ENCODE measurements around the gene RAB22A.

RAB22A gene

DNA sequence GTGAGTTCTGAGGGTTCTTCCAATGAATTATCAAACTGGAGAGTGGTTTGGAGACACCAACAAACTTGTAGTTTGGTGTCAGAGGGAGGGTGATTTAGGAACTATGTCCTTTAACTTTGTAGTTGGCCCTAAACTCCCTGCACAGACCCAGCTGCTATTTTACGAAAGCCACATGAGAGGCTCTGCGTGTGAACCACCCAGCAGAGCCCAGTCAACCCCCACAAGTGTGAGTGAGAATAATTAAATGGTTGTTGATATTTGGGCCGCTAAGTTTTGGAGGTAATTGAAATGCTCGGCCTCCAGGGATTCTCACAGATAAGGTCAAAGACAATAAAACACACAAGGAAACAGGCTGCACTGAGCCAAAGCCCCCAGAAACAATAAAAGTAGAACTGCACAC lies 72.6 kb downstream of the RAB22A start:
- no peak overlapping the region for H2AFZ ChIP-seq (ENCODE audit: low read depth, low read length)
- H3K4me1 ChIP-seq (ENCODE audit: low read length), result no peaks in the 10 kb centered on the region
- no peak overlapping the region for H3K4me2 ChIP-seq (ENCODE audit: low read length)
- no peak overlapping the region for H3K27ac ChIP-seq (ENCODE audit: low read length)
- no peaks in the 10 kb centered on the region for H4K20me1 ChIP-seq (ENCODE audit: insufficient read depth, low read length)
- no peaks in the 10 kb centered on the region for H3K79me2 ChIP-seq (ENCODE audit: low read length)
- H3K9ac ChIP-seq (ENCODE audit: low read length), result no peak overlapping the region
- no peak for TF ChIP-seq EZH2phosphoT487 (IDR thresholded peaks at IDR 0.05; ENCODE audit: low read depth)
- TF ChIP-seq, protein P1, sequence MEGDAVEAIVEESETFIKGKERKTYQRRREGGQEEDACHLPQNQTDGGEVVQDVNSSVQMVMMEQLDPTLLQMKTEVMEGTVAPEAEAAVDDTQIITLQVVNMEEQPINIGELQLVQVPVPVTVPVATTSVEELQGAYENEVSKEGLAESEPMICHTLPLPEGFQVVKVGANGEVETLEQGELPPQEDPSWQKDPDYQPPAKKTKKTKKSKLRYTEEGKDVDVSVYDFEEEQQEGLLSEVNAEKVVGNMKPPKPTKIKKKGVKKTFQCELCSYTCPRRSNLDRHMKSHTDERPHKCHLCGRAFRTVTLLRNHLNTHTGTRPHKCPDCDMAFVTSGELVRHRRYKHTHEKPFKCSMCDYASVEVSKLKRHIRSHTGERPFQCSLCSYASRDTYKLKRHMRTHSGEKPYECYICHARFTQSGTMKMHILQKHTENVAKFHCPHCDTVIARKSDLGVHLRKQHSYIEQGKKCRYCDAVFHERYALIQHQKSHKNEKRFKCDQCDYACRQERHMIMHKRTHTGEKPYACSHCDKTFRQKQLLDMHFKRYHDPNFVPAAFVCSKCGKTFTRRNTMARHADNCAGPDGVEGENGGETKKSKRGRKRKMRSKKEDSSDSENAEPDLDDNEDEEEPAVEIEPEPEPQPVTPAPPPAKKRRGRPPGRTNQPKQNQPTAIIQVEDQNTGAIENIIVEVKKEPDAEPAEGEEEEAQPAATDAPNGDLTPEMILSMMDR (IDR thresholded peaks at IDR 0.05; ENCODE audit: low read depth, low read length), result no peak
- 0 out of 2 replicates have a peak, but pooled peaks cover 8% of the 10 kb centered on the region for H3K9me3 ChIP-seq (ENCODE audit: insufficient read depth, low read length)
- H3K27me3 ChIP-seq (ENCODE audit: low read depth, low read length), result peaks cover 21% of the 10 kb centered on the region
- H3K4me3 ChIP-seq (ENCODE audit: low read length), result no peak overlapping the region
- no peaks in the 10 kb centered on the region for H3K36me3 ChIP-seq (replicated peaks; ENCODE audit: low read depth, low read length)

DNA sequence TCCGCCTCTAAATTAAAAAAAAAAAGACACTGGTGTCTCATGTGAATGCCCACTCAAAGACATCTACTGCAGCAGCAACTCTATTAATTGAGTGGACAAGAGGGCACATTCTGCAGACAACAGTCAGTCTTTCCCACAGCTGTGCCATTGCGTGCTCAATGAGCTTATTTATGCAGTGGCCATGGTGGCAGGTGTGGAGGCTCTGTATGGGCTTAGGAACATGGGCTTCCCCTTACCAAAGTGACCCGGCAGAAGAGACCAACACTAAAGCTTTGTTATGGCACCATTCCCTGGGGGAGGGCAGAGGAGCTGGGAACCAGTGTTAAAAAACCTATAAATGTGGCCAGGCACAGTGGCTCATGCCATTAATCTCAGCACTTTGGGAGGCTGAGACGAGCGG lies 75.3 kb downstream of the RAB22A start:
- H4K20me1 ChIP-seq (ENCODE audit: insufficient read depth, low read length), result peaks cover 2% of the 10 kb centered on the region
- no peak for TF ChIP-seq EZH2phosphoT487 (IDR thresholded peaks at IDR 0.05; ENCODE audit: low read depth)
- TF ChIP-seq, protein P1 (IDR thresholded peaks at IDR 0.05; ENCODE audit: low read depth, low read length), result no peak
- H3K4me3 ChIP-seq (ENCODE audit: low read length), result no peak overlapping the region
- H3K79me2 ChIP-seq (ENCODE audit: low read length), result peaks cover 7% of the 10 kb centered on the region
- 0 out of 2 replicates have a peak, but pooled peaks cover 8% of the 10 kb centered on the region for H3K9me3 ChIP-seq (ENCODE audit: insufficient read depth, low read length)
- 0 out of 2 replicates have a peak, but pooled peaks cover 5% of the 10 kb centered on the region for H3K27me3 ChIP-seq (ENCODE audit: low read depth, low read length)
- H3K27ac ChIP-seq (ENCODE audit: low read length), result no peak overlapping the region
- H3K9ac ChIP-seq (ENCODE audit: low read length), result no peak overlapping the region
- no peak overlapping the region for H3K4me2 ChIP-seq (ENCODE audit: low read length)
- H3K4me1 ChIP-seq (ENCODE audit: low read length), result peaks cover 3% of the 10 kb centered on the region
- H3K36me3 ChIP-seq (replicated peaks; ENCODE audit: low read depth, low read length), result peaks cover 1% of the 10 kb centered on the region
- no peak overlapping the region for H2AFZ ChIP-seq (ENCODE audit: low read depth, low read length)

DNA sequence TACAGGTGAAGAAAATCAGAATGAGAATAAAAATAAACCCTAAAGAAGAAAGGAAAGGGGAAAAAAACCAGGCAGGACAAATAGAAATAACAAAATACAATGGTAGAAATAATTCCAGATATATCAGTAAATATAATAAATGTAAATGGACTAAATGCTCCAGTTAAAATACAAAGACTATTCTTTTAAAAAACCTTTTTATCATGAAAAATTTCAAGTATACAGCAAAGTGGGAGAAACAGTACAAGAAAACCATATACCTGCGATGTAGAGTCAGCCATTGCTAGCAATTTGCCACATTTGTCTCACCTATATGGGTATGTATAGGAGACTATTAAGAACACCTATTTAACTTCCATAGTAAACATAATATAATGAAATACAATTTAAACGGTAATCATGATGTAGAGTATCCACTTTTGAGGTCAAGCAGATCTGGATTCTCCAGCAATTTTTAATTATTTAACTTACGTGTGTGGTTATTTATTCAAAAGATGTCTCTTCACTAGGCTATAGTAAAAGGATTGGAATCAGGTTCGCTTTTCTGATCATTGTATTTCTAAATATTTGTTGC lies 78.6 kb downstream of the RAB22A start:
- peak overlapping the region; percentile 21; the same call in 1 of the 2 replicates for H2AFZ ChIP-seq (ENCODE audit: low read depth, low read length)
- no peak overlapping the region for H3K27ac ChIP-seq (ENCODE audit: low read length)

DNA sequence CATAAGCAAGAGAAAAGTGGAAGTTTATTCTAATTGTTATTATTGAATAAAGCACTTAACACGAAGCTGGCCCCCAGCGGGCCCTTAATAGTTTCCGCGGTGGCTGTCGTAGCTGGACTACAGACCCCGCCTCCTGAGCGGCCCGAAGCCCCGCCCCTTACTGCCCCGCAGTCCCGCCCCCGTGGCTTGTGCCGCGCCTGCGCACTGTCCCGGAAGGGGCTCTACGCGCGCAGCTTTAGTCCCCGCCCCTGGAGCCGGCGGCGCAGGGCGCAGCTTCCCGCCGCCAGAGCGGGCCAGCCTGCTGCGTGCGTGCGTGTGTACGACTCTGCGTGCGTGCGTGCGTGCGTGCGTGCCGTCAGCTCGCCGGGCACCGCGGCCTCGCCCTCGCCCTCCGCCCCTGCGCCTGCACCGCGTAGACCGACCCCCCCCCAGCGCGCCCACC lies 79.4 kb downstream of the RAB22A start, which contains the start of gene VAPB:
Gene VAPB, plus strand, starts transcription at position 348 of the 442 bp plus-strand sequence. CDS start 231 bp downstream, outside the sequence.
- peak within 1 kb of the TSS; percentile 89 for H3K4me3 ChIP-seq (ENCODE audit: low read length)
- H3K36me3 ChIP-seq (replicated peaks; ENCODE audit: low read depth, low read length), result peaks cover 32% of the 10 kb centered on the region
- TF ChIP-seq, protein P1 (IDR thresholded peaks at IDR 0.05; ENCODE audit: low read depth, low read length), result no peak
- TF ChIP-seq EZH2phosphoT487 (IDR thresholded peaks at IDR 0.05; ENCODE audit: low read depth), result no peak
- H2AFZ ChIP-seq (ENCODE audit: low read depth, low read length), result peak within 1 kb of the TSS; percentile 61
- H3K27ac ChIP-seq (ENCODE audit: low read length), result peak within 1 kb of the TSS; percentile 40
- peak within 1 kb of the TSS; percentile 83 for H3K9ac ChIP-seq (ENCODE audit: low read length)
- peaks cover 48% of the 10 kb centered on the region for H3K79me2 ChIP-seq (ENCODE audit: low read length)
- H3K4me1 ChIP-seq (ENCODE audit: low read length), result peaks cover 15% of the 10 kb centered on the region
- no peaks in the 10 kb centered on the region for H3K27me3 ChIP-seq (ENCODE audit: low read depth, low read length)
- no peaks in the 10 kb centered on the region for H3K9me3 ChIP-seq (ENCODE audit: insufficient read depth, low read length)
- H4K20me1 ChIP-seq (ENCODE audit: insufficient read depth, low read length), result peaks cover 43% of the 10 kb centered on the region
- H3K4me2 ChIP-seq (ENCODE audit: low read length), result peak within 1 kb of the TSS; percentile 95

More for the DNA sequence above, 78.6 kb downstream of the RAB22A start:
- Histone ChIP-seq H3K4me1 (ENCODE audit: low read length) (peaks cover 15% of the 10 kb centered on the region), H3K27me3 (ENCODE audit: low read depth, low read length) (no peaks in the 10 kb centered on the region), H3K4me2 (ENCODE audit: low read length) (peak overlapping the region; percentile 32), H3K9ac (ENCODE audit: low read length) (peak overlapping the region; percentile 46), H3K9me3 (ENCODE audit: insufficient read depth, low read length) (no peaks in the 10 kb centered on the region), H4K20me1 (ENCODE audit: insufficient read depth, low read length) (peaks cover 35% of the 10 kb centered on the region), H3K36me3 (replicated peaks; ENCODE audit: low read depth, low read length) (peaks cover 28% of the 10 kb centered on the region), H3K4me3 (ENCODE audit: low read length) (peak overlapping the region; percentile 66), H3K79me2 (ENCODE audit: low read length) (peaks cover 40% of the 10 kb centered on the region)
- no peak for TF ChIP-seq EZH2phosphoT487 (IDR thresholded peaks at IDR 0.05; ENCODE audit: low read depth)
- TF ChIP-seq, protein P1 (IDR thresholded peaks at IDR 0.05; ENCODE audit: low read depth, low read length), result no peak
